ENCODE measurements around the gene CDCP1. TPM values are rescaled to one million over a fixed set of nuclear protein-coding genes. Genes with fewer than 3 reads are reported as not detected.

CDCP1 gene
- total RNA-seq: 0.31 TPM

- Histone ChIP-seq H3K4me1 (ENCODE audit: insufficient read depth, low read length) (peaks cover 21% of the 10 kb centered on the region), H3K4me3 (ENCODE audit: low read length) (peak within 1 kb of the TSS; percentile 28), H3K9me3 (ENCODE audit: low read depth, low read length) (no peaks in the 10 kb centered on the region), H3K27me3 (ENCODE audit: insufficient read depth, low read length) (peaks cover 38% of the 10 kb centered on the region)
These were observed at the start of gene CDCP1 for GRCh38 chr3:45145681-45146614. CDCP1 (minus strand) TSS chr3:45146378; CDS start chr3:45146287, 91 bp downstream.

GRCh38 chr3:45194791-45195190, 48.6 kb upstream of the CDCP1 start:
- Histone ChIP-seq H3K4me1 (ENCODE audit: insufficient read depth, low read length) (no peaks in the 10 kb centered on the region), H3K27me3 (ENCODE audit: insufficient read depth, low read length) (no peaks in the 10 kb centered on the region), H3K4me3 (ENCODE audit: low read length) (no peak overlapping the region), H3K9me3 (ENCODE audit: low read depth, low read length) (no peaks in the 10 kb centered on the region)

GRCh38 chr3:45191924-45192417, 45.8 kb upstream of the CDCP1 start:
- Histone ChIP-seq H3K4me1 (ENCODE audit: insufficient read depth, low read length) (no peaks in the 10 kb centered on the region), H3K9me3 (ENCODE audit: low read depth, low read length) (no peaks in the 10 kb centered on the region), H3K4me3 (ENCODE audit: low read length) (no peak overlapping the region), H3K27me3 (ENCODE audit: insufficient read depth, low read length) (no peaks in the 10 kb centered on the region)

GRCh38 chr3:45191424-45191823, 45.2 kb upstream of the CDCP1 start:
- H3K4me3 ChIP-seq (ENCODE audit: low read length): no peak overlapping the region
- no peaks in the 10 kb centered on the region for H3K27me3 ChIP-seq (ENCODE audit: insufficient read depth, low read length)
- no peaks in the 10 kb centered on the region for H3K4me1 ChIP-seq (ENCODE audit: insufficient read depth, low read length)
- no peaks in the 10 kb centered on the region for H3K9me3 ChIP-seq (ENCODE audit: low read depth, low read length)

GRCh38 chr3:45188719-45189659, 42.8 kb upstream of the CDCP1 start:
- Histone ChIP-seq H3K9me3 (ENCODE audit: low read depth, low read length) (no peaks in the 10 kb centered on the region), H3K27me3 (ENCODE audit: insufficient read depth, low read length) (no peaks in the 10 kb centered on the region), H3K4me3 (ENCODE audit: low read length) (no peak overlapping the region), H3K4me1 (ENCODE audit: insufficient read depth, low read length) (no peaks in the 10 kb centered on the region)

GRCh38 chr3:45187694-45188141, 41.5 kb upstream of the CDCP1 start:
- Histone ChIP-seq H3K4me1 (ENCODE audit: insufficient read depth, low read length) (no peaks in the 10 kb centered on the region), H3K27me3 (ENCODE audit: insufficient read depth, low read length) (no peaks in the 10 kb centered on the region), H3K9me3 (ENCODE audit: low read depth, low read length) (no peaks in the 10 kb centered on the region), H3K4me3 (ENCODE audit: low read length) (no peak overlapping the region)

- Histone ChIP-seq H3K4me1 (ENCODE audit: insufficient read depth, low read length) (no peaks in the 10 kb centered on the region), H3K9me3 (ENCODE audit: low read depth, low read length) (no peaks in the 10 kb centered on the region), H3K4me3 (ENCODE audit: low read length) (no peak overlapping the region), H3K27me3 (ENCODE audit: insufficient read depth, low read length) (no peaks in the 10 kb centered on the region)
These were observed 40.7 kb upstream of the CDCP1 start for GRCh38 chr3:45186871-45187270.

GRCh38 chr3:45185461-45185860, 39.3 kb upstream of the CDCP1 start:
- H3K27me3 ChIP-seq (ENCODE audit: insufficient read depth, low read length): no peaks in the 10 kb centered on the region
- H3K4me1 ChIP-seq (ENCODE audit: insufficient read depth, low read length): no peaks in the 10 kb centered on the region
- no peaks in the 10 kb centered on the region for H3K9me3 ChIP-seq (ENCODE audit: low read depth, low read length)
- no peak overlapping the region for H3K4me3 ChIP-seq (ENCODE audit: low read length)

GRCh38 chr3:45185052-45185451, 38.9 kb upstream of the CDCP1 start:
- no peaks in the 10 kb centered on the region for H3K9me3 ChIP-seq (ENCODE audit: low read depth, low read length)
- no peaks in the 10 kb centered on the region for H3K4me1 ChIP-seq (ENCODE audit: insufficient read depth, low read length)
- H3K4me3 ChIP-seq (ENCODE audit: low read length): no peak overlapping the region

GRCh38 chr3:45183872-45184262, 37.7 kb upstream of the CDCP1 start:
- Histone ChIP-seq H3K27me3 (ENCODE audit: insufficient read depth, low read length) (no peaks in the 10 kb centered on the region), H3K4me3 (ENCODE audit: low read length) (no peak overlapping the region), H3K4me1 (ENCODE audit: insufficient read depth, low read length) (no peaks in the 10 kb centered on the region), H3K9me3 (ENCODE audit: low read depth, low read length) (no peaks in the 10 kb centered on the region)

More at GRCh38 chr3:45185052-45185451, 38.9 kb upstream of the CDCP1 start:
- no peaks in the 10 kb centered on the region for H3K27me3 ChIP-seq (ENCODE audit: insufficient read depth, low read length)

- H3K9me3 ChIP-seq (ENCODE audit: low read depth, low read length): no peaks in the 10 kb centered on the region
- H3K27me3 ChIP-seq (ENCODE audit: insufficient read depth, low read length): no peaks in the 10 kb centered on the region
- no peak overlapping the region for H3K4me3 ChIP-seq (ENCODE audit: low read length)
- no peaks in the 10 kb centered on the region for H3K4me1 ChIP-seq (ENCODE audit: insufficient read depth, low read length)
These were observed 37.0 kb upstream of the CDCP1 start for GRCh38 chr3:45182915-45183871.

GRCh38 chr3:45181496-45181895, 35.3 kb upstream of the CDCP1 start:
- Histone ChIP-seq H3K4me3 (ENCODE audit: low read length) (no peak overlapping the region), H3K4me1 (ENCODE audit: insufficient read depth, low read length) (no peaks in the 10 kb centered on the region), H3K27me3 (ENCODE audit: insufficient read depth, low read length) (no peaks in the 10 kb centered on the region), H3K9me3 (ENCODE audit: low read depth, low read length) (no peaks in the 10 kb centered on the region)

GRCh38 chr3:45180899-45181298, 34.7 kb upstream of the CDCP1 start:
- H3K4me1 ChIP-seq (ENCODE audit: insufficient read depth, low read length): no peaks in the 10 kb centered on the region
- no peak overlapping the region for H3K4me3 ChIP-seq (ENCODE audit: low read length)
- no peaks in the 10 kb centered on the region for H3K27me3 ChIP-seq (ENCODE audit: insufficient read depth, low read length)
- no peaks in the 10 kb centered on the region for H3K9me3 ChIP-seq (ENCODE audit: low read depth, low read length)

- Histone ChIP-seq H3K9me3 (ENCODE audit: low read depth, low read length) (no peaks in the 10 kb centered on the region), H3K27me3 (ENCODE audit: insufficient read depth, low read length) (no peaks in the 10 kb centered on the region), H3K4me3 (ENCODE audit: low read length) (no peak overlapping the region), H3K4me1 (ENCODE audit: insufficient read depth, low read length) (no peaks in the 10 kb centered on the region)
These were observed 33.9 kb upstream of the CDCP1 start for GRCh38 chr3:45180051-45180450.

All from mononuclear cell (primary cell).